Measurements from ENCODE around the gene ARHGAP15.

GRCh38 chr2:143603846-143604565 lies 474.8 kb downstream of the ARHGAP15 start:
- TF ChIP-seq CTCF (IDR thresholded peaks at IDR 0.05) = no peak
- TF ChIP-seq EP300 (IDR thresholded peaks at IDR 0.05) = no peak
- TF ChIP-seq POLR2AphosphoS5 (IDR thresholded peaks at IDR 0.05) = no peak

Measured in gastroesophageal sphincter (tissue), 3 donors.